Kidney (tissue), 14 donors: ENCODE results near the gene GGTLC2. TPM values are rescaled to one million over a fixed set of nuclear protein-coding genes. Genes with fewer than 3 reads are reported as not detected.
"Not testable (repeated sequence)": the region's sequence is repeated elsewhere in the genome, so short reads cannot be mapped to it uniquely, and the experiment has no call there.

Experiments
- DNase-seq, 5 donors: peaks; one replicate each; pipeline ENCODE4 v3.0.0-alpha.2; 2013 to 2020
- FAIRE-seq: peaks from 2 replicates; lab custom pipeline; 2012; peaks lifted over from hg19 to GRCh38; lab: Jason Lieb, UNC
- H3K27ac ChIP-seq, 2 donors: one replicate each; pipeline ENCODE4 v1.7.0; 2013; ENCODE audit warnings: low read depth in 2 of 2, low read length in 2 of 2, inconsistent platforms in 1 of 2
- H3K27me3 ChIP-seq: one replicate; pipeline ENCODE4 v1.7.1; 2013; ENCODE audit warnings: low read length, inconsistent platforms; ENCODE audit not compliant: control insufficient read depth, insufficient read depth
- H3K36me3 ChIP-seq, 3 donors: one replicate each; pipeline versions ENCODE4 v1.7.0 to v1.7.1; 2013; ENCODE audit warnings: low read length in 3 of 3, control low read depth in 1 of 3, inconsistent platforms in 1 of 3; ENCODE audit not compliant: insufficient read depth in 3 of 3, control insufficient read depth in 2 of 3
- H3K4me1 ChIP-seq, 3 donors: one replicate each; pipeline versions ENCODE4 v1.7.0 to v1.7.1; 2013; ENCODE audit warnings: low read length in 3 of 3, inconsistent platforms in 1 of 3, low read depth in 1 of 3; ENCODE audit not compliant: control insufficient read depth in 2 of 3, insufficient read depth in 2 of 3
- H3K4me3 ChIP-seq, 3 donors: one replicate each; pipeline versions ENCODE4 v1.7.0 to v1.8.1; 2013; ENCODE audit warnings: low read length in 3 of 3, control low read depth in 1 of 3, inconsistent platforms in 1 of 3
- H3K9ac ChIP-seq, 3 donors: one replicate each; pipeline versions ENCODE4 v1.7.0 to v1.7.1; 2013; ENCODE audit warnings: low read length in 3 of 3, control low read depth in 1 of 3, inconsistent platforms in 1 of 3
- H3K9me3 ChIP-seq, 3 donors: one replicate each; pipeline versions ENCODE4 v1.7.0 to v1.7.1; 2013; ENCODE audit warnings: low read length in 3 of 3, control low read depth in 1 of 3, inconsistent platforms in 1 of 3; ENCODE audit not compliant: control insufficient read depth in 2 of 3, insufficient read depth in 1 of 3
- CTCF ChIP-seq: IDR thresholded peaks from 3 replicates; pipeline ENCODE4 v1.5.1; 2012; ENCODE audit warnings: mild to moderate bottlenecking, moderate library complexity, borderline replicate concordance; ENCODE audit not compliant: insufficient read depth; ENCODE audit errors: extremely low read depth
- intact Hi-C: fragments of 100-400 bp; cut with DNase I; formaldehyde crosslinking; loops from one replicate; pipeline ENCODE4 v1.11.1; 2022
- polyA plus RNA-seq: library from polyadenylated mRNA; stranded (reverse); fragments of 350-450 nt; fragmentation: Illumina TruSeq; extraction: RNeasy Lipid Tissue Mini Kit (QIAGEN cat#74804); gene quantifications from one replicate; pipeline ENCODE4 v1.2.3, GENCODE V29; 2014; ENCODE audit warnings: low read depth, low replicate concordance; ENCODE audit not compliant: insufficient read depth
- total RNA-seq: library from RNA; stranded (reverse); fragmentation: NEBNext Ultra II Directional; extraction: Animal tissue kit (Norgen Biotek cat#: 25700); gene quantifications from one replicate; pipeline ENCODE4 v1.2.1, GENCODE V29; 2021
- donor health status: control.
- donor health status: control.
- donor health status: control.
- donor health status: control.
- donor health status: control.
- donor health status: DM: yes; HTN: yes; CAD: no.
- donor health status: Normal renal cell carcinoma (clear cell type).

Gene GGTLC2
- total and polyA plus RNA-seq, 2 donors from 2014 or later, result 0.76 TPM; not detected in 1

GRCh38 chr22:22683668-22684361 lies 39.4 kb downstream of the GGTLC2 start:
- no peak for FAIRE-seq
- Histone ChIP-seq H3K27ac (no peak overlapping the region), H3K9ac (no peak overlapping the region), H3K9me3 (no peaks in the 10 kb centered on the region), H3K36me3 (no peaks in the 10 kb centered on the region), H3K27me3 (no peaks in the 10 kb centered on the region), H3K4me3 (no peak overlapping the region), H3K4me1 (peaks cover 2 to 17% (median 12%) of the 10 kb centered on the region in 3 donors)
- TF ChIP-seq CTCF, result no peak
- no peak for DNase-seq
- intact Hi-C loops, result no loop called here

GRCh38 chr22:22684580-22685561 lies 40.5 kb downstream of the GGTLC2 start:
- no peak for FAIRE-seq
- H3K9ac ChIP-seq, result no peak overlapping the region
- intact Hi-C loops, result no loop called here
- H3K4me1 ChIP-seq, result peaks cover 2 to 17% (median 12%) of the 10 kb centered on the region in 3 donors
- no peaks in the 10 kb centered on the region for H3K27me3 ChIP-seq
- DNase-seq, result peak in 1 of 5 donors; percentile 39
- H3K36me3 ChIP-seq, result no peaks in the 10 kb centered on the region
- no peak overlapping the region for H3K4me3 ChIP-seq
- no peaks in the 10 kb centered on the region for H3K9me3 ChIP-seq
- H3K27ac ChIP-seq, result no peak overlapping the region
- TF ChIP-seq CTCF, result peak; percentile 37

- TF ChIP-seq CTCF, result no peak
- Histone ChIP-seq H3K36me3 (no peaks in the 10 kb centered on the region), H3K9ac (no peak overlapping the region), H3K27me3 (no peaks in the 10 kb centered on the region), H3K27ac (no peak overlapping the region), H3K4me3 (no peak overlapping the region), H3K4me1 (peaks cover 0 to 12% (median 11%) of the 10 kb centered on the region in 3 donors), H3K9me3 (no peaks in the 10 kb centered on the region)
- intact Hi-C loops, result no loop called here
- no peak for FAIRE-seq
- no peak for DNase-seq
Measured at GRCh38 chr22:22685586-22685985, 41.2 kb downstream of the GGTLC2 start.

GRCh38 chr22:22686202-22687115 lies 42.0 kb downstream of the GGTLC2 start:
- DNase-seq, H3K4me3 ChIP-seq, H3K27ac ChIP-seq, H3K27me3 ChIP-seq, H3K9me3 ChIP-seq, H3K36me3 ChIP-seq, FAIRE-seq, H3K9ac ChIP-seq, intact Hi-C loops: not testable (repeated sequence)
- peaks cover 0 to 11% (median 7%) of the 10 kb centered on the region in 3 donors for H3K4me1 ChIP-seq
